Gastrocnemius medialis (tissue), 4 donors: Measurements from ENCODE around the gene TENT5A.

Experiments used
- CTCF ChIP-seq, 5 experiments: fragments of 450-650 bp in 3 of 5; fragments of 200-600 bp in 2 of 5; sonication (generic) in 2 of 5; IDR thresholded peaks in 4 of 5; conservative IDR thresholded peaks in 1 of 5; 1 replicate in 4 of 5; 2 replicates in 1 of 5; pipeline ENCODE4 v1.5.1; 2016 to 2019; ENCODE audit warnings: antibody characterized with exemption in 5 of 5, mild to moderate bottlenecking in 3 of 5, moderate library complexity in 3 of 5
- POLR2A ChIP-seq, 2 donors: fragments of 450-650 bp; IDR thresholded peaks; one replicate each; pipeline ENCODE4 v1.6.1; 2017; ENCODE audit warnings: antibody characterized with exemption in 2 of 2, mild to moderate bottlenecking in 2 of 2, moderate library complexity in 2 of 2

GRCh38 chr6:81752921-81753710 is 635 bp upstream of the TENT5A start:
- TF ChIP-seq CTCF (IDR thresholded peaks at IDR 0.05 in 4 of 5, conservative IDR thresholded peaks at IDR 0.05 in 1 of 5) (no peak), POLR2A (IDR thresholded peaks at IDR 0.05) (peak; percentile 50 to 69)
